LNCAP (cell line): ENCODE data around the gene PIKFYVE.

Experiments
- TF ChIP-seq, protein P1 (sequence below): fragments of 450-650 bp; IDR thresholded peaks from 2 replicates; pipeline ENCODE4 v1.5.1; 2017; ENCODE audit warnings: mild to moderate bottlenecking

The PIKFYVE gene, protein sequence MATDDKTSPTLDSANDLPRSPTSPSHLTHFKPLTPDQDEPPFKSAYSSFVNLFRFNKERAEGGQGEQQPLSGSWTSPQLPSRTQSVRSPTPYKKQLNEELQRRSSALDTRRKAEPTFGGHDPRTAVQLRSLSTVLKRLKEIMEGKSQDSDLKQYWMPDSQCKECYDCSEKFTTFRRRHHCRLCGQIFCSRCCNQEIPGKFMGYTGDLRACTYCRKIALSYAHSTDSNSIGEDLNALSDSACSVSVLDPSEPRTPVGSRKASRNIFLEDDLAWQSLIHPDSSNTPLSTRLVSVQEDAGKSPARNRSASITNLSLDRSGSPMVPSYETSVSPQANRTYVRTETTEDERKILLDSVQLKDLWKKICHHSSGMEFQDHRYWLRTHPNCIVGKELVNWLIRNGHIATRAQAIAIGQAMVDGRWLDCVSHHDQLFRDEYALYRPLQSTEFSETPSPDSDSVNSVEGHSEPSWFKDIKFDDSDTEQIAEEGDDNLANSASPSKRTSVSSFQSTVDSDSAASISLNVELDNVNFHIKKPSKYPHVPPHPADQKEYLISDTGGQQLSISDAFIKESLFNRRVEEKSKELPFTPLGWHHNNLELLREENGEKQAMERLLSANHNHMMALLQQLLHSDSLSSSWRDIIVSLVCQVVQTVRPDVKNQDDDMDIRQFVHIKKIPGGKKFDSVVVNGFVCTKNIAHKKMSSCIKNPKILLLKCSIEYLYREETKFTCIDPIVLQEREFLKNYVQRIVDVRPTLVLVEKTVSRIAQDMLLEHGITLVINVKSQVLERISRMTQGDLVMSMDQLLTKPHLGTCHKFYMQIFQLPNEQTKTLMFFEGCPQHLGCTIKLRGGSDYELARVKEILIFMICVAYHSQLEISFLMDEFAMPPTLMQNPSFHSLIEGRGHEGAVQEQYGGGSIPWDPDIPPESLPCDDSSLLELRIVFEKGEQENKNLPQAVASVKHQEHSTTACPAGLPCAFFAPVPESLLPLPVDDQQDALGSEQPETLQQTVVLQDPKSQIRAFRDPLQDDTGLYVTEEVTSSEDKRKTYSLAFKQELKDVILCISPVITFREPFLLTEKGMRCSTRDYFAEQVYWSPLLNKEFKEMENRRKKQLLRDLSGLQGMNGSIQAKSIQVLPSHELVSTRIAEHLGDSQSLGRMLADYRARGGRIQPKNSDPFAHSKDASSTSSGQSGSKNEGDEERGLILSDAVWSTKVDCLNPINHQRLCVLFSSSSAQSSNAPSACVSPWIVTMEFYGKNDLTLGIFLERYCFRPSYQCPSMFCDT (N-terminal part only)

DNA sequence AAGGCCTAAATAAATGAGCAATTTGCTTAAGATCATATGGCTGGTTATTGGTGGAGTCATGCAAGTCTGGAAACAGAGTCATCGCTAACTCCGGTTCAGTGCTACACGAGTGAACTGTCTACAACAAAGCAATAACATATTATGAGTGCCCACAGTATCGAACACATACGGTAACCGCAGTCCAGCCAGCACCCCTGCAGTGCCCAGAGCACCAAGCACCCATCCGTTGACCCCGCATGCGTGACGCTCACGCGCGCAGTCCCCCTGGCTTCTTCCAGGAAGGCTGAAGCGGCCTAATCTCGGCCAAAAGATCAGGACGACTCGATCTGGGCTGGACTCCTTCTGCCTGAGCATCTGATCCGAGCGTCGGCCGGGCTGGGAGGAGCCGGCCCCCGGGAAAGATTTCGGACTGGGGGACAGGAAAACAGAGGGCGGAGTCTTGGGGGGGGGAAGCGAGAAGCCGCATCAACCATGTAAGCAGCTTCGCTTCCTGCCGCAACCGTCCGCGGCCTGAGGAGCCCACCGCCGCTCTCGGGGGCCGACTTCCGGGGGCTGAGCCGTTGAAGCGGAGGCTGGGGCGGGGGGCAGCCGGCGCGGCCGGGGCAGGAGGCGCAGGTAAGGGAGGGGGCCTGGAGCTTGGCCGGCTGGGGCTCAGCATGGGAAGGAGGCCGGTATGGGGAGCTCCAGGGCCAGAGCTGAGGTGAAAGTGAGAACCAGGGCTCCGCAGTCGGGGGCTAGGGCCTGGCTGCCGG lies at the start of gene PIKFYVE:
Gene PIKFYVE (plus strand): TSS at position 455 of the 752 bp plus-strand sequence. CDS start 5,265 bp downstream, outside the sequence.
- TF ChIP-seq, protein P1, sequence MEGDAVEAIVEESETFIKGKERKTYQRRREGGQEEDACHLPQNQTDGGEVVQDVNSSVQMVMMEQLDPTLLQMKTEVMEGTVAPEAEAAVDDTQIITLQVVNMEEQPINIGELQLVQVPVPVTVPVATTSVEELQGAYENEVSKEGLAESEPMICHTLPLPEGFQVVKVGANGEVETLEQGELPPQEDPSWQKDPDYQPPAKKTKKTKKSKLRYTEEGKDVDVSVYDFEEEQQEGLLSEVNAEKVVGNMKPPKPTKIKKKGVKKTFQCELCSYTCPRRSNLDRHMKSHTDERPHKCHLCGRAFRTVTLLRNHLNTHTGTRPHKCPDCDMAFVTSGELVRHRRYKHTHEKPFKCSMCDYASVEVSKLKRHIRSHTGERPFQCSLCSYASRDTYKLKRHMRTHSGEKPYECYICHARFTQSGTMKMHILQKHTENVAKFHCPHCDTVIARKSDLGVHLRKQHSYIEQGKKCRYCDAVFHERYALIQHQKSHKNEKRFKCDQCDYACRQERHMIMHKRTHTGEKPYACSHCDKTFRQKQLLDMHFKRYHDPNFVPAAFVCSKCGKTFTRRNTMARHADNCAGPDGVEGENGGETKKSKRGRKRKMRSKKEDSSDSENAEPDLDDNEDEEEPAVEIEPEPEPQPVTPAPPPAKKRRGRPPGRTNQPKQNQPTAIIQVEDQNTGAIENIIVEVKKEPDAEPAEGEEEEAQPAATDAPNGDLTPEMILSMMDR: no peak

DNA sequence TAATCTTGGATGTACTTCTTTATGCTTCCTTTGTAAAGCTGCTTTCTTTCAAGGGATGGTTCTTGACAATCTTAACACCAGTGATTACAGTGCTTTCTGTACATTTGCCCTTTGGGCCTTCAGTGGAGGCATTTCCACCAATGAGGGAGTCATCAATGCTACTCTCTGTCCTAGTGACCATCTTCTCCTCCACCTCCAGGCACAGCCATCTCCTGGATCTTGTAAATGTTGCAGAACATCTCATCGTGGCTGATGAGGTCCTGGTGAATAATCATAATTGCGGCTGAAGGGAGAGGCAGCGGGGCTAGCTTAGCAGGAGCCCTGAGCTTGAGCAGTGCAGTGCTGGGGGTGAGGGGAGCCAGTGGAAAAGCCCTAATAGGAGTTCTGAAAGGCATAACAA lies 43.7 kb upstream of the PIKFYVE start:
- TF ChIP-seq, protein P1: no peak

DNA sequence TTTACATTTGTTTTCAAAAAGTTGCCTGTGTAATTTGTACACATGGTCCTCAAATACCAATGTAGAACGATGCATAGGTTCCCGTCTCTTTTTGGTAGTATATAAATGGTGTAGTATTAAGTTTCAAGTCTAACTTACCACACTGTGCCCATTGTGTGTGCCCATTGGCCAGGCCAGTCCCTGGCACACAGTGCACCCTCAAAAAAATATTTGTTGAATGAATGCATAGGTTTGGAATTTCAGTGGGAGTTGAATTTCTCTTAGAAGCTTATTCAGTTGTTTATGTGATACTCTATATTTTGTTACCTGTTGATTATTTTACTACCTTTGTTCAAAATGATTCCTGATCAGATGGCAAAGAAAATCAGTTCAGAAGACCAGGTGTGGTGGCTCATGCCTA lies 41.3 kb upstream of the PIKFYVE start:
- TF ChIP-seq, protein P1: no peak

DNA sequence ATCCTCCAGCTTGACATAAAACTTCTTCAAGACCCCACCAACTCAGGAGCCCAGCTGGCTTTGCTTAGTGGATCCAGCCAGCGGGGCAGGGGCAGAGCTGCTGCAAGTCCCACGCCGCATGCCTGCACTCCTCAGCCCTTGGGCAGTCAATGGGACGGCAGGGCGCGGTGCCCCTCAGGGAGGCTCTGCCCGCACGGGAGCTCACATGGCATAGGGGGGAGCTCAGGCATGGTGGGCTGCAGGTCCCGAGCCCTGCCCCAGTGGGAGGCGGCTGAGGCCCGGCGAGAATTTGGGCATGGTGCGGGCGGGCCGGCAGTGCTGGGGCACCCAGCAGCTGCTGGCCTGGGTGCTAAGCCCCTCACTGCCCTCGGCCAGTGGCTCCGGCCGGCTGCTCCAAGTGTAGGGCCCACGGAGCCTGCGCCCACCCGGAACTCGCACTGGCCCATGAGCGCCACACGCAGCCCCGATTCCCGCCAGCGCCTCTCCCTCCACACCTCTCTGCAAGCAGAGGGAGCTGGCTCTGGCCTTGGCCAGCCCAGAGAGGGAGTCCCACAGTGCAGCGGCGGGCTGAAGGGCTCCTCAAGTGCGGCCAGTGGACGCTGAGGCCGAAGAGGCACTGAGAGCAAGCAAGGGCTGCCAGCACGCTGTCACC lies 38.3 kb upstream of the PIKFYVE start:
- TF ChIP-seq, protein P1: no peak

DNA sequence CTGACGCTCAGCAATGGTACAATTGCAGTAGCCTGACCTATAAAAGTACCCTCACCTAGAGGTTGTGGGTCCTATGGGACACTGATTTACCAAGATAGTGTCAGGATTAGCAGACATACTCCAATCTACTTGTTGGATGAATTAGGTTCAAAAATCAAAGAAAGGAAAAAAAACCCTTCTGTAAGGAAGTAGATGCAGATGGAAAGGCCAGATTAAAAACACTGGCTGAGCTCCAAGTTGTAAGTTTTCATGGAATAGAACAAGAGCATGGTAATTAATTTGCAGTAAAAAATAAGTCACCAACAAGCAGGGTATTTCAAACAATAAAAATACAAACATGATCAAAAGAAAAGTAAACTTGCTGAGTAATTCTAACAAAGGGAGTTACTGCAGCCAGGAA lies 37.6 kb upstream of the PIKFYVE start:
- TF ChIP-seq, protein P1: no peak

DNA sequence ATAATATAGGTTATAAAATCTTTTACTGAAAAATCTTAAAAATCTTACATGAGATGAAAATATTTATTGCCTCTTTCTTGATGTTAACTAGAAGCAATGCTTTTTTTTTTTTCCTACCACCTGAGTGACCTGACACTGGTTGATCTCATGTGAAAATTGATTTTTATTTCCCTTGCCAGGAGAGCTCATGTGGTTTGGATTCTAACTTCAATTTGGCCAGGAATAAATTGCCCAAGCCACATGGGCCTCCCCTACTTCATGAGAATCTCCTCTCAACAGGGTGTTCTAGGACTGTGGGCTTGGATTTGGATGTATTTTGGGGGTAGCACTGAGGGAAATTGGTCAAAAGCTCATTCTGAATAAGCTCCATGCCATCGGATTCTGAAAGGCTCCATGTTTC lies 31.3 kb upstream of the PIKFYVE start:
- TF ChIP-seq, protein P1: no peak
